EH (cell line): ENCODE results near the gene TM9SF1.

ENCODE experiments used
- DNase-seq: peaks from one replicate; pipeline ENCODE4 v3.0.0-alpha.2; 2015; ENCODE audit warnings: low read depth

TM9SF1 gene

GRCh38 chr14:24178399-24179178 is 16.7 kb downstream of the TM9SF1 start:
- DNase-seq = no peak

- DNase-seq = no peak
Observed at GRCh38 chr14:24177891-24178290, 17.4 kb downstream of the TM9SF1 start.

- no peak for DNase-seq
Observed at GRCh38 chr14:24177041-24177825, 18.0 kb downstream of the TM9SF1 start.

GRCh38 chr14:24176599-24176998 is 18.6 kb downstream of the TM9SF1 start:
- no peak for DNase-seq

GRCh38 chr14:24172871-24173281 is 22.4 kb downstream of the TM9SF1 start:
- no peak for DNase-seq

- no peak for DNase-seq
Observed at GRCh38 chr14:24172261-24172860, 22.9 kb downstream of the TM9SF1 start.

- DNase-seq = no peak
Observed at GRCh38 chr14:24171422-24172260, 23.6 kb downstream of the TM9SF1 start, which contains the start of gene REC8. REC8 (plus strand) TSS chr14:24172080; CDS start chr14:24172553, 473 bp downstream.

- no peak for DNase-seq
Observed at GRCh38 chr14:24167469-24168114, 27.6 kb downstream of the TM9SF1 start.

- DNase-seq = no peak
Observed at GRCh38 chr14:24165785-24166184, 29.5 kb downstream of the TM9SF1 start.

GRCh38 chr14:24164518-24164991 is 30.7 kb downstream of the TM9SF1 start:
- no peak for DNase-seq

GRCh38 chr14:24162093-24162492 is 33.1 kb downstream of the TM9SF1 start:
- peak; percentile 43 for DNase-seq

GRCh38 chr14:24160850-24161804 is 34.1 kb downstream of the TM9SF1 start, which contains the start of gene IRF9:
IRF9 (plus strand) TSS chr14:24161265; CDS start chr14:24162145, 880 bp downstream.
- DNase-seq = peak; percentile 97

GRCh38 chr14:24160499-24160849 is 34.8 kb downstream of the TM9SF1 start:
- DNase-seq = no peak

GRCh38 chr14:24159777-24160498 is 35.3 kb downstream of the TM9SF1 start:
- no peak for DNase-seq

- no peak for DNase-seq
Observed at GRCh38 chr14:24157331-24157730, 37.9 kb downstream of the TM9SF1 start.

GRCh38 chr14:24156840-24157239 is 38.4 kb downstream of the TM9SF1 start:
- no peak for DNase-seq

- no peak for DNase-seq
Observed at GRCh38 chr14:24155100-24155499, 40.1 kb downstream of the TM9SF1 start.

GRCh38 chr14:24151404-24152080 is 43.7 kb downstream of the TM9SF1 start:
- no peak for DNase-seq

- DNase-seq = no peak
Observed at GRCh38 chr14:24150993-24151392, 44.2 kb downstream of the TM9SF1 start.
